ENCODE measurements around the gene CCL4L2.

CCL4L2 gene

GRCh38 chr17:36204724-36205500 lies 6.0 kb upstream of the CCL4L2 start:
- Histone ChIP-seq H3K27ac (ENCODE audit: extremely low read depth, low read depth, low read length) (no peak overlapping the region), H3K9me3 (ENCODE audit: control insufficient read depth, insufficient read depth, low read depth, low read length) (no peaks in the 10 kb centered on the region), H3K4me1 (ENCODE audit: control insufficient read depth, insufficient read depth, low read length) (no peaks in the 10 kb centered on the region), H3K36me3 (ENCODE audit: control insufficient read depth in 2 of 2, insufficient read depth in 1 of 2, low read length in 2 of 2) (no peaks in the 10 kb centered on the region), H3K4me3 (ENCODE audit: low read depth, low read length) (no peak overlapping the region)
- ChIA-PET CTCF (no interaction called here), POLR2A (no interaction called here)
- TF ChIP-seq, protein P1, sequence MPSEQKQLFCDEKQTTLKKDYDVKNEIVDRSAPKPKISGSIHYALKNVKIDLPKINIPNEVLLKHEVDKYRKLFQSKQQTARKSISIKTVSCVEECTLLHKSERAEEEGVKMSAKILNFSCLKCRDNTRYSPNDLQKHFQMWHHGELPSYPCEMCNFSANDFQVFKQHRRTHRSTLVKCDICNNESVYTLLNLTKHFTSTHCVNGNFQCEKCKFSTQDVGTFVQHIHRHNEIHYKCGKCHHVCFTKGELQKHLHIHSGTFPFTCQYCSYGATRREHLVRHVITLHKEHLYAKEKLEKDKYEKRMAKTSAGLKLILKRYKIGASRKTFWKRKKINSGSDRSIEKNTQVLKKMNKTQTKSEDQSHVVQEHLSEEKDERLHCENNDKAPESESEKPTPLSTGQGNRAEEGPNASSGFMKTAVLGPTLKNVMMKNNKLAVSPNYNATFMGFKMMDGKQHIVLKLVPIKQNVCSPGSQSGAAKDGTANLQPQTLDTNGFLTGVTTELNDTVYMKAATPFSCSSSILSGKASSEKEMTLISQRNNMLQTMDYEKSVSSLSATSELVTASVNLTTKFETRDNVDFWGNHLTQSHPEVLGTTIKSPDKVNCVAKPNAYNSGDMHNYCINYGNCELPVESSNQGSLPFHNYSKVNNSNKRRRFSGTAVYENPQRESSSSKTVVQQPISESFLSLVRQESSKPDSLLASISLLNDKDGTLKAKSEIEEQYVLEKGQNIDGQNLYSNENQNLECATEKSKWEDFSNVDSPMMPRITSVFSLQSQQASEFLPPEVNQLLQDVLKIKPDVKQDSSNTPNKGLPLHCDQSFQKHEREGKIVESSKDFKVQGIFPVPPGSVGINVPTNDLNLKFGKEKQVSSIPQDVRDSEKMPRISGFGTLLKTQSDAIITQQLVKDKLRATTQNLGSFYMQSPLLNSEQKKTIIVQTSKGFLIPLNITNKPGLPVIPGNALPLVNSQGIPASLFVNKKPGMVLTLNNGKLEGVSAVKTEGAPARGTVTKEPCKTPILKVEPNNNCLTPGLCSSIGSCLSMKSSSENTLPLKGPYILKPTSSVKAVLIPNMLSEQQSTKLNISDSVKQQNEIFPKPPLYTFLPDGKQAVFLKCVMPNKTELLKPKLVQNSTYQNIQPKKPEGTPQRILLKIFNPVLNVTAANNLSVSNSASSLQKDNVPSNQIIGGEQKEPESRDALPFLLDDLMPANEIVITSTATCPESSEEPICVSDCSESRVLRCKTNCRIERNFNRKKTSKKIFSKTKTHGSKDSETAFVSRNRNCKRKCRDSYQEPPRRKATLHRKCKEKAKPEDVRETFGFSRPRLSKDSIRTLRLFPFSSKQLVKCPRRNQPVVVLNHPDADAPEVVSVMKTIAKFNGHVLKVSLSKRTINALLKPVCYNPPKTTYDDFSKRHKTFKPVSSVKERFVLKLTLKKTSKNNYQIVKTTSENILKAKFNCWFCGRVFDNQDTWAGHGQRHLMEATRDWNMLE (tag by site-specific recombination; conservative IDR thresholded peaks at IDR 0.05; ENCODE audit: low read depth), result no peak
- TF ChIP-seq KLF8 (tag by site-specific recombination; IDR thresholded peaks at IDR 0.05) (no peak), ZNF18 (tag by site-specific recombination; IDR thresholded peaks at IDR 0.05) (no peak), ZBTB8A (tag by site-specific recombination; IDR thresholded peaks at IDR 0.05) (no peak), ZNF558 (tag by site-specific recombination; IDR thresholded peaks at IDR 0.05) (no peak), REPIN1 (tag by site-specific recombination; IDR thresholded peaks at IDR 0.05; ENCODE audit: low read depth) (no peak), RBAK (tag by site-specific recombination; IDR thresholded peaks at IDR 0.05) (no peak), ZNF211 (tag by site-specific recombination; IDR thresholded peaks at IDR 0.05; ENCODE audit: low read depth) (no peak), TRIM28 (IDR thresholded peaks at IDR 0.05; ENCODE audit: borderline replicate concordance, low read length) (no peak), ZNF391 (tag by site-specific recombination; IDR thresholded peaks at IDR 0.05; ENCODE audit: borderline replicate concordance, low read depth) (no peak), ZNF324 (tag by site-specific recombination; IDR thresholded peaks at IDR 0.05) (no peak), ZFP41 (tag by site-specific recombination; IDR thresholded peaks at IDR 0.05; ENCODE audit: borderline replicate concordance) (no peak), ZNF707 (tag by site-specific recombination; IDR thresholded peaks at IDR 0.05) (no peak), ZNF645 (tag by site-specific recombination; IDR thresholded peaks at IDR 0.05) (no peak), ZNF19 (tag by site-specific recombination; IDR thresholded peaks at IDR 0.05; ENCODE audit: low read depth) (no peak), ZBTB21 (tag by site-specific recombination; IDR thresholded peaks at IDR 0.05) (no peak)
- TF ChIP-seq, protein P2, sequence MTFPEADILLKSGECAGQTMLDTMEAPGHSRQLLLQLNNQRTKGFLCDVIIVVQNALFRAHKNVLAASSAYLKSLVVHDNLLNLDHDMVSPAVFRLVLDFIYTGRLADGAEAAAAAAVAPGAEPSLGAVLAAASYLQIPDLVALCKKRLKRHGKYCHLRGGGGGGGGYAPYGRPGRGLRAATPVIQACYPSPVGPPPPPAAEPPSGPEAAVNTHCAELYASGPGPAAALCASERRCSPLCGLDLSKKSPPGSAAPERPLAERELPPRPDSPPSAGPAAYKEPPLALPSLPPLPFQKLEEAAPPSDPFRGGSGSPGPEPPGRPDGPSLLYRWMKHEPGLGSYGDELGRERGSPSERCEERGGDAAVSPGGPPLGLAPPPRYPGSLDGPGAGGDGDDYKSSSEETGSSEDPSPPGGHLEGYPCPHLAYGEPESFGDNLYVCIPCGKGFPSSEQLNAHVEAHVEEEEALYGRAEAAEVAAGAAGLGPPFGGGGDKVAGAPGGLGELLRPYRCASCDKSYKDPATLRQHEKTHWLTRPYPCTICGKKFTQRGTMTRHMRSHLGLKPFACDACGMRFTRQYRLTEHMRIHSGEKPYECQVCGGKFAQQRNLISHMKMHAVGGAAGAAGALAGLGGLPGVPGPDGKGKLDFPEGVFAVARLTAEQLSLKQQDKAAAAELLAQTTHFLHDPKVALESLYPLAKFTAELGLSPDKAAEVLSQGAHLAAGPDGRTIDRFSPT (tag by site-specific recombination; IDR thresholded peaks at IDR 0.05), result no peak

Measured in HEK293 (cell line).